Pons (tissue), 1 donor: ENCODE measurements around the gene CIITA.
"Not testable (repeated sequence)": the region's sequence is repeated elsewhere in the genome, so short reads cannot be mapped to it uniquely, and the experiment has no call there.

ENCODE experiments used
- DNase-seq: peaks from one replicate; pipeline ENCODE4 v3.0.0-alpha.2; 2016; ENCODE audit warnings: low spot score

CIITA gene

GRCh38 chr16:10918294-10919002 is 41.4 kb downstream of the CIITA start:
- peak; percentile 91 for DNase-seq

DNA sequence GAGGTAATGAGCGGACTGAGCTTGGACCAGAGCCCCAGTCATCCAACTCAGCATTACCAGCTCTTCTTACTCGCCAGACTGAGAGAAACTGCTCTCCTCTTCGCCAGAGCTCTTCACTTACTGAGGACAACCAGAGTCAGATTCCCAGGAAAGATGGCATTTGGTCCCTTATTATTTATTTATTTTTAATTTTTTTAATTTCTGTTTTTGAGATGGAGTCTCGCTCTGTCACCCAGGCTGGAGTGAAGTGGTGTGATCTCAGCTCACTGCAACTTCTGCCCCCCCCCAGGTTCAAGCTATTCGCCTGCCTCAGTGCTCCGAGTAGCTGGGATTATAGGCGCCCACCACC is 42.0 kb downstream of the CIITA start:
- no peak for DNase-seq

GRCh38 chr16:10920726-10921427 is 43.9 kb downstream of the CIITA start:
- DNase-seq: no peak

DNA sequence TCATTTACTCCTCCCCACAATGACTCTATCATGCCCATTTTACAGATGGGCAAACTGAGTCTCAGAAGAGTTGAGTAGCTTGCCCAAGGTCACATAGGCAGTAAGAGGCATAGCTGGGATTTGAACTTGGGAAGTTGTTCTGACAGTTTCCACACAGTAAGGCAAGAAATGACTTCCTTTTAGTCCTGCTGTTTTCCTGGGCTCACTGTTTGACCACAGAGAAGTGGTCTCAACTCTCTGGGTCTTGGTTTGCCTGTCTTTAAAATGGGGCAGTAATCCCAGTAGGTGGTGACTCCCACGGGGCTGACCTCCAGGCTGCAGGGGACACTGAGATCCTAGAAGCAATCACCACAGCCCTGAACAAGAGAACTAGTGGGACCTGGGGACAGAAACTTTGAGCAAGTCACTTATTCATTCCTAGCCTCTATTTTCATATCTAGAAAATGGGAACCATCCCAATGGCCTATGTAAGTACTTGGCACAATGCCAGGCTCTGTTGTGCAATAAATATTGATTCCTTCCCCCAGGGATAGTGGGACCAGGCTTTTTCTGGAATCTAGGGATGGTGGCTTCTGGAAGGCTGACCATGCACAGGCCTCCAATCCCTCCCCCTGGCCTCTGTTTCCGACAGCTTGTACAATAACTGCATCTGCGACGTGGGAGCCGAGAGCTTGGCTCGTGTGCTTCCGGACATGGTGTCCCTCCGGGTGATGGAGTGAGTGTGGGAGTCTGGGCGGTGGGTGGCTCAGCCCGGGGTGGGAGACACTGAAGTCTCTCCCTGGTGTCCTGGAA is 44.7 kb downstream of the CIITA start:
- DNase-seq: no peak

DNA sequence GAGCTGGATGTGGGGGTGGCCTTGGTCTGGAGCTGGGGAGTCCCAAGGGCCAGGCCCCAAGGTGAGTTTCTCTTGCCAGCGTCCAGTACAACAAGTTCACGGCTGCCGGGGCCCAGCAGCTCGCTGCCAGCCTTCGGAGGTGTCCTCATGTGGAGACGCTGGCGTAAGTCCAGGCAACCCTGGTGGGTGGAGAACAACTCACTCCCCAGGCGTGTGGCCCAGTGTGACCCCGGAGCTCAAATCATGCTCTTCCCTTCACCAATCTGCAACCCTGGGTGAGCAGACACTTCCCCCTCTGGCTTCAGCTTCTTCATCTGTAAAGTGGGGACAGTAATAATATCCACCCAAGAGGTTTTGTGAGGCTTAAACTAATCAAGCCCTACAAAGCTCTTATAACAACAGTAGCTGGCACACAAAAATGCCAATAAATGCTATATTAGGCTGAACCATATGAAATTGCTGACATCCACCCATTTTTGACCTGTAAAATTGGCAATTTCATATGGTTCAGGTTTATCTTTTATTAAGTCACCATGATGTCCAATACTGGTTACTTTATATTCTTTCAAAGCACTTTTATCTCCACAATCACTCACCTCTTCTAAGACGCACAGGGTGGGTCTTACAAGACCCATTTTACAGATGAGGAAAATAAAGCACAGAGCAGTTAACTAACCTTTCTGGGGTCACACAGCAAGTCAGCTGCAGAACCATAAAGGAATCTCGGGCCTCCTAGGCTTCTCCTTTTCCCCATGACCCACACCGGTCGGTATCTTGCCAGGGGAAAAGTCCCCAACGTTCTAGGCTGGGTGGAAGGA is 45.5 kb downstream of the CIITA start:
- no peak for DNase-seq

DNA sequence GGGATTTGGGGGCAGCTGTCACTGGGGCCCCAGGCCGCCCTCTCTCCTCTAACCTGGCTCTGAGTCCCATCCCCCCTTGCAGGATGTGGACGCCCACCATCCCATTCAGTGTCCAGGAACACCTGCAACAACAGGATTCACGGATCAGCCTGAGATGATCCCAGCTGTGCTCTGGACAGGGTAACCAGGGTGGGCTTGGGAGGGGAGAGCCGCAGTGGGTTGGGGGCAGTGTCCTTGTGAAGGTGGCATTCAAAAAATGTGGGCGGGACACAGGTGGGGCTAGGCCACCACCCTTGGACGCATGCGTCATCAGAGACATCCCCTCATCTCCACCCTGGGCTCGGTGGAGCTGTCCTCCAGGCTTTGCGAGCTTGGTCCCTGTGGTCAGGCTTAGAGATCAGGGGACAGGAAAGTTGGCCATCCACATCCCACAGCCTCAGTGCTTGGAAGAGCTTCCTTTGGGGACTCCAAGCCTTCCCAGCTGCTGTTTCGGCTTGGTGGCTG is 46.2 kb downstream of the CIITA start:
- no peak for DNase-seq

- no peak for DNase-seq
These were observed 46.7 kb downstream of the CIITA start for GRCh38 chr16:10923650-10924214.

- not testable (repeated sequence) for DNase-seq
These were observed 48.3 kb downstream of the CIITA start for GRCh38 chr16:10925285-10925684.

- DNase-seq: no peak
These were observed 49.1 kb downstream of the CIITA start for GRCh38 chr16:10926094-10926493.

- DNase-seq: no peak
These were observed 49.9 kb downstream of the CIITA start for GRCh38 chr16:10926867-10927266.

- DNase-seq: no peak
These were observed 50.6 kb downstream of the CIITA start for GRCh38 chr16:10927497-10928112.

DNA sequence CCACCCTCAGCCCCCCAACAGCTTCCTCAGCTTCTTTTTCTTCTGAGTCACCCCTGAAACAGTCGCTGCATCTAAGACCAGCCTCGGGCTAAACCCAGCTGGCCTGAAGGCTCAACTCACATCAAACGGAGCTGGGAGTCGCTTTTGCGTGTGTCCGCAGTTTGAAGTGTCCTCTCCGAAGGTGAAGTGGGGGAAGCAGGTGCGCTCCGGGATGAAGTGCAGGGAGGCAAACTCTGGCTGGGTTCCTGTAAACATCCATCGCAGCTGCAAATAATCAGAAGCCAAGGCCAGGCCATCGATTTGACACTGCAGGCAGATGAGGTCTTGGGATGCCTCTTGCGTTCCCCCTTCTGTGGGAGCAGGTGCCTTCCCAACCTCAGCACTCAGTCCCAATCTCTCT is 52.1 kb downstream of the CIITA start:
- not testable (repeated sequence) for DNase-seq

DNA sequence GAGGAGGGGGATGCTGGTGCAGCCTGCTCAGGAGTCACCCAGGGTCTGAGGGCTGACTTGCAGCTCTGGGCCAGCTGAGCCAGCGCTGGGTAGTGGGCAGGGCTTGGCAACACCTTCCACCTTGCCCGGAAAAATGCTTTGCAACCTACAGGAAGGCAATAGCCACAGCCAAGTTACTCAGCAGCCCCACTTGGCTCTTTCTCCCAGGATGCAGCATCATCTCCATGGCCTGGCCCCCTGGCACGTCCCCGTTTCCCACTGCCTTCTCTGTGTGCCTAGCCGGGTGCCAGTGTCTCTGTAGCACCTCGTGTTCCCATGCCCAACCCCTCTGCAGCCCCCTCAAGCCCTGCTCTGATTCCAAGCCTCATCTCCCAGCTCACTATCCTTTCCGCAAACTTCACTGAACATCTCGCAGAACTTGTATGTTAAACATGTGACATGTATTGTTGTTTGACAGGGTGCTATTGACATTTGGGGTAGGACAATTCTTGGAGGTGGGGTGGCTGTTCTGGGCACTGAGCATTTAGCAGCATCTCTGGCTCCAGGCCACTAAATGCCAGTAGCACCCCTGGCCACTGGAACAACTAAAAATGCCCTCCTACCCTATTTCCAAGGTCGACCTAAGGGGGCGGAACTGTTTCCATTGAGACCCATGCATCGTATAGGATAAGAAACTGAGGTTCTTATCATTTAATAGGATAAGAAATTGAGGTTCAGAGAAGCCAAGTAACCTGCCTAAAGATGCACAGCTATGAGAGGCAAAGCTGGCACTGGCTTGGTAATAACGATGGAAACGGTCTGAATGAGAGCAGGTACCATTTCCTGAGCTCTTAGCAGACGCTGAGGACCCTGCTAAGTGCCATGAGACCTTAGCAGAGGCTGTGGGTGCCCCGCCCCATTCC is 53.1 kb downstream of the CIITA start:
- no peak for DNase-seq

GRCh38 chr16:10930755-10931093 is 53.7 kb downstream of the CIITA start:
- DNase-seq: no peak

DNA sequence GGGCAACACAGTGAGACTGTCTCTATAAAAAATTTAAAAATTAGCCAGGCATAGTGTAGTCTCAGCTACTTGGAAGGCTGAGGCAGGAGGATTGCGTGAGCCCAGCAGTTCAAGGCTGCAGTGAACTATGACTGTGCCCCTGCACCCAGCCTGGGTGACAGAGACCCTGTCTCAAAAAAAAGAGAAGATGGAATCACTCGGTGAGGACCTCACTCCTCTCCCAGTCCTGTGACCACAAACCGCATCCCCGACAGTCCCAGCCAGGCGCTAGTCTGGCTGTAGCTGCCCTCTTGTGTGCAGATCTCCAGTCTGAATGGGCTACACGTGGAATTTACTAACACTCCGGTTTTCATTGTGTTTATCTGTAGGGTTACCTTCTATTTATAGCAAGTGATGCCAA is 54.1 kb downstream of the CIITA start:
- no peak for DNase-seq

- no peak for DNase-seq
These were observed 55.1 kb downstream of the CIITA start for GRCh38 chr16:10931977-10932632.

DNA sequence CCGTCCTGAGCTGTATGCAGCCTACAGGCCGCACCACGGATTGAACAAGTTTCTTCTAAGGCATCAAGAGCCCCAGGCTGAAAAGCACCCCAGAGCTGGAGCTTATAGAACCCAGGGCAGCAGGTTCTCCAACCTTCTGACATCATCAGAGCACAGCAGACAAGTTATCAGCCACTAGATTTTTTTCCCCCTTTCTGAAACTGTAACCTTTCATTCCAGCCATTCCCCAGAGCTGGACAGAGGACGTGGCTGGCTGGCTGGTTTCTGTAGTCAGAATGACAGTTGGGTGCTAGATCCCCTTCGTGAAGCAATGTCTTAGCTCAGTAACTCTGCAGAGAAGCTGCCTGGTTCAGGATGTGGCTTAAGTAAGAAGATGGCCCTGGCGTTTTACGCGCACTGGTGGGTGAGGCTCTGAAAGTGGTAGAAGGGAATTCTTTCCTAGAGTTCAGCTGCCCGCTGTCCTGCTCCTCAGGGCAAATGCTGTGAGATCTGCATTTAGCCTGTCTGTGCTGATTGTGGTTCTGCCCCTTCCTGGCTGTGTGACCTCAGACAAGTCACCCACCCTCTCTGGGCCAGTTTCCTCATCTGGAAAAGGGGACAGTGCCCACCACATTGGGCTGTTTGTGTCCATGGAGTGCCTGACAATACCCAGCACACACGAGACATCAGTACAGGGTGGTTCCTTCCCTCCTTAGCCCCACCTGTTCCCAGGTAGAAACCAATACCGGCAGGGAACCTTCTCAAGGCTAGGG is 56.1 kb downstream of the CIITA start:
- DNase-seq: no peak

- no peak for DNase-seq
These were observed 56.9 kb downstream of the CIITA start for GRCh38 chr16:10933865-10934264.
